RPMI8226 (cell line): Measurements from ENCODE around the gene CACYBP.
A peak's percentile ranks its signal among the peaks of the same experiment; 100 is the strongest.
"Not testable (repeated sequence)": the region's sequence is repeated elsewhere in the genome, so short reads cannot be mapped to it uniquely, and the experiment has no call there.

Experiments
- DNase-seq: peaks from one replicate; pipeline ENCODE4 v3.0.0-alpha.2; 2015

CACYBP gene

GRCh38 chr1:175015243-175015642 lies 15.5 kb downstream of the CACYBP start:
- no peak for DNase-seq

GRCh38 chr1:175019524-175019923 lies 19.8 kb downstream of the CACYBP start:
- no peak for DNase-seq

GRCh38 chr1:175023043-175023921 lies 23.5 kb downstream of the CACYBP start, which contains the start of gene MRPS14:
Gene MRPS14, minus strand, starts transcription at chr1:175023425. Its CDS starts 17 bp downstream, at chr1:175023408.
- peak; percentile 99 for DNase-seq

- DNase-seq = not testable (repeated sequence)
Measured at GRCh38 chr1:175023922-175024242, 24.1 kb downstream of the CACYBP start.

GRCh38 chr1:175024773-175025172 lies 25.0 kb downstream of the CACYBP start:
- DNase-seq = no peak

- no peak for DNase-seq
Measured at GRCh38 chr1:175033953-175034352, 34.2 kb downstream of the CACYBP start.

GRCh38 chr1:175034775-175035174 lies 35.0 kb downstream of the CACYBP start:
- DNase-seq = no peak

GRCh38 chr1:175035865-175036264 lies 36.1 kb downstream of the CACYBP start:
- DNase-seq = no peak

GRCh38 chr1:175036476-175036875 lies 36.7 kb downstream of the CACYBP start:
- DNase-seq = no peak

GRCh38 chr1:175037416-175037815 lies 37.7 kb downstream of the CACYBP start:
- DNase-seq = no peak

- DNase-seq = no peak
Measured at GRCh38 chr1:175040324-175040879, 40.7 kb downstream of the CACYBP start.

- DNase-seq = no peak
Measured at GRCh38 chr1:175042650-175043049, 42.9 kb downstream of the CACYBP start.

- no peak for DNase-seq
Measured at GRCh38 chr1:175043824-175044223, 44.1 kb downstream of the CACYBP start.

GRCh38 chr1:175044591-175044990 lies 44.8 kb downstream of the CACYBP start:
- not testable (repeated sequence) for DNase-seq

- no peak for DNase-seq
Measured at GRCh38 chr1:175045097-175045496, 45.4 kb downstream of the CACYBP start.

- no peak for DNase-seq
Measured at GRCh38 chr1:175045519-175045918, 45.8 kb downstream of the CACYBP start.

- no peak for DNase-seq
Measured at GRCh38 chr1:175050992-175051391, 51.2 kb downstream of the CACYBP start.

GRCh38 chr1:175054736-175055135 lies 55.0 kb downstream of the CACYBP start:
- DNase-seq = no peak
